ENCODE measurements around the gene ADISSP. TPM values are rescaled to one million over a fixed set of nuclear protein-coding genes. Genes with fewer than 3 reads are reported as not detected.

The ADISSP gene
- 10 to 100 TPM; 40.7 to 66.0 TPM for total RNA-seq

- H3K9me3 Mint-ChIP-seq, result no peaks in the 10 kb centered on the region
- ATAC-seq (replicated peaks), result peak; percentile 94
- no peaks in the 10 kb centered on the region for H3K36me3 Mint-ChIP-seq (ENCODE audit: low read depth)
- no peaks in the 10 kb centered on the region for H3K27me3 Mint-ChIP-seq
- H3K27ac Mint-ChIP-seq, result peak within 1 kb of the TSS; percentile 94
- H3K4me1 Mint-ChIP-seq, result peaks cover 12% of the 10 kb centered on the region
- H3K4me3 Mint-ChIP-seq, result peak within 1 kb of the TSS; percentile 89
Measured at GRCh38 chr20:3767427-3768341, at the start of gene ADISSP. TSS of gene ADISSP (minus strand) at chr20:3767753. CDS start at chr20:3760100, 7,653 bp downstream.

- H3K27me3 Mint-ChIP-seq, result no peaks in the 10 kb centered on the region
- no peaks in the 10 kb centered on the region for H3K9me3 Mint-ChIP-seq
- H3K4me1 Mint-ChIP-seq, result peaks cover 35% of the 10 kb centered on the region
- H3K36me3 Mint-ChIP-seq (ENCODE audit: low read depth), result peaks cover 8% of the 10 kb centered on the region
- H3K4me3 Mint-ChIP-seq, result peak overlapping the region; percentile 72
- H3K27ac Mint-ChIP-seq, result peak overlapping the region; percentile 63
- ATAC-seq (replicated peaks), result no peak
Measured at GRCh38 chr20:3815703-3816315, 48.3 kb upstream of the ADISSP start.

- no peak for ATAC-seq (replicated peaks)
- H3K27me3 Mint-ChIP-seq, result no peaks in the 10 kb centered on the region
- H3K4me3 Mint-ChIP-seq, result peak overlapping the region; percentile 72
- H3K36me3 Mint-ChIP-seq (ENCODE audit: low read depth), result peaks cover 8% of the 10 kb centered on the region
- no peaks in the 10 kb centered on the region for H3K9me3 Mint-ChIP-seq
- peak overlapping the region; percentile 63 for H3K27ac Mint-ChIP-seq
- peaks cover 35% of the 10 kb centered on the region for H3K4me1 Mint-ChIP-seq
Measured at GRCh38 chr20:3814928-3815495, 47.5 kb upstream of the ADISSP start.

- Mint-ChIP-seq H3K4me3 (peak overlapping the region; percentile 96), H3K9me3 (no peaks in the 10 kb centered on the region), H3K27ac (peak overlapping the region; percentile 98), H3K4me1 (peaks cover 35% of the 10 kb centered on the region), H3K36me3 (ENCODE audit: low read depth) (peaks cover 8% of the 10 kb centered on the region), H3K27me3 (no peaks in the 10 kb centered on the region)
- ATAC-seq (replicated peaks), result peak; percentile 45
Measured at GRCh38 chr20:3813848-3814581, 46.5 kb upstream of the ADISSP start.

- Mint-ChIP-seq H3K9me3 (no peaks in the 10 kb centered on the region), H3K27me3 (no peaks in the 10 kb centered on the region), H3K4me1 (peaks cover 35% of the 10 kb centered on the region), H3K4me3 (peak overlapping the region; percentile 96), H3K27ac (peak overlapping the region; percentile 98), H3K36me3 (ENCODE audit: low read depth) (peaks cover 8% of the 10 kb centered on the region)
- no peak for ATAC-seq (replicated peaks)
Measured at GRCh38 chr20:3812975-3813847, 45.7 kb upstream of the ADISSP start.

DNA sequence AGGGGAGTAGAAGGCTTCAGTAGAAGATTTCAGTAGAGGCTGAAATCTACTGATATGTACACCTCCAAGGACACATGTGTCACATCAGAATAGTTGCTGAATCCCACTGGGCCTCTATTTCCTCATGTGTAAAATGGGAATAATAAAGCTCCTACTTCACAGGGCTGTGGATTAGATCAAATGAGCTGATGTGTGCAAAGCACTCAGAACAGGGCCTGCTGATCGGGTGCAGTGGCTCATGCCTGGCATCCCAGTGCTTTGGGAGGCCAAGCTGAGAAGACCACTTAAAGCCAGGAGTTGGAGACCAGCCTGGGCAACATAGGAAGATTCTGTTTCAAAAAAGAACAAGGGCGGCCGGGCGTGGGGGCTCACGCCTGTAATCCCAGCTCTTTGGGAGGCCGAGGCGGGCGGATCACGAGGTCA, 44.7 kb upstream of the ADISSP start:
- Mint-ChIP-seq H3K9me3 (no peaks in the 10 kb centered on the region), H3K27me3 (no peaks in the 10 kb centered on the region), H3K4me3 (peak overlapping the region; percentile 96), H3K4me1 (peaks cover 36% of the 10 kb centered on the region), H3K36me3 (ENCODE audit: low read depth) (peaks cover 8% of the 10 kb centered on the region), H3K27ac (peak overlapping the region; percentile 98)
- ATAC-seq (replicated peaks), result no peak

- Mint-ChIP-seq H3K27me3 (no peaks in the 10 kb centered on the region), H3K27ac (peak overlapping the region; percentile 98), H3K9me3 (no peaks in the 10 kb centered on the region), H3K4me1 (peaks cover 38% of the 10 kb centered on the region), H3K4me3 (peak overlapping the region; percentile 96), H3K36me3 (ENCODE audit: low read depth) (peaks cover 10% of the 10 kb centered on the region)
- ATAC-seq (replicated peaks), result peak; percentile 92
Measured at GRCh38 chr20:3811467-3812258, 44.1 kb upstream of the ADISSP start.

GRCh38 chr20:3808544-3808943, 41.0 kb upstream of the ADISSP start:
- peaks cover 20% of the 10 kb centered on the region for H3K4me1 Mint-ChIP-seq
- H3K9me3 Mint-ChIP-seq, result no peaks in the 10 kb centered on the region
- no peak overlapping the region for H3K27ac Mint-ChIP-seq
- no peak overlapping the region for H3K4me3 Mint-ChIP-seq
- ATAC-seq (replicated peaks), result no peak
- peaks cover 41% of the 10 kb centered on the region for H3K36me3 Mint-ChIP-seq (ENCODE audit: low read depth)
- H3K27me3 Mint-ChIP-seq, result no peaks in the 10 kb centered on the region

GRCh38 chr20:3804781-3805180, 37.2 kb upstream of the ADISSP start:
- no peaks in the 10 kb centered on the region for H3K9me3 Mint-ChIP-seq
- H3K4me3 Mint-ChIP-seq, result no peak overlapping the region
- no peaks in the 10 kb centered on the region for H3K27me3 Mint-ChIP-seq
- H3K36me3 Mint-ChIP-seq (ENCODE audit: low read depth), result peaks cover 69% of the 10 kb centered on the region
- peak overlapping the region; percentile 56 for H3K27ac Mint-ChIP-seq
- peaks cover 23% of the 10 kb centered on the region for H3K4me1 Mint-ChIP-seq
- no peak for ATAC-seq (replicated peaks)

DNA sequence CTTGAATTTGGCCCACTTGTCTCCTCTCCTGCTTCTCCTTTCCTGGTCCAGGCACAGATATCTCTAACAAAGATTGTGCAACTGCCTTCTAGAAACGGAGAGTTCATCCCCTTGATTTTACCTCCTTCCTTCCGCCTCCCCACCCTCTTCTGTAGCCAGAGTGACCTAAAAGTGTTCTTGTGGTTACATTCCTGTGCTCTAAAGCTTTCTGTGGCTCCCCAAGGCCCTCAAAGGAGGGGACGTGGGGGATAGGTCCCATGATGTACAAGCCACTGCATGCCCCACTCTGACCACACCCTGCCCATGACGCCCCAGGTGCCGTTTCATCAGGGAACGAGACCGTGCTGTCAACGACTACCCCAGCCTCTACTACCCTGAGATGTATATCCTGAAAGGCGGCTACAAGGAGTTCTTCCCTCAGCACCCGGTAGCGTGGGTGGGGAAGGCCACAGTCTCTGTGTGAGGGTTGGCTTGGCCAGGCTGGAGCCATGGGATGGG, 36.8 kb upstream of the ADISSP start:
- H3K4me3 Mint-ChIP-seq, result no peak overlapping the region
- no peaks in the 10 kb centered on the region for H3K9me3 Mint-ChIP-seq
- peaks cover 73% of the 10 kb centered on the region for H3K36me3 Mint-ChIP-seq (ENCODE audit: low read depth)
- ATAC-seq (replicated peaks), result no peak
- H3K27me3 Mint-ChIP-seq, result no peaks in the 10 kb centered on the region
- H3K27ac Mint-ChIP-seq, result peak overlapping the region; percentile 4
- H3K4me1 Mint-ChIP-seq, result peaks cover 25% of the 10 kb centered on the region

DNA sequence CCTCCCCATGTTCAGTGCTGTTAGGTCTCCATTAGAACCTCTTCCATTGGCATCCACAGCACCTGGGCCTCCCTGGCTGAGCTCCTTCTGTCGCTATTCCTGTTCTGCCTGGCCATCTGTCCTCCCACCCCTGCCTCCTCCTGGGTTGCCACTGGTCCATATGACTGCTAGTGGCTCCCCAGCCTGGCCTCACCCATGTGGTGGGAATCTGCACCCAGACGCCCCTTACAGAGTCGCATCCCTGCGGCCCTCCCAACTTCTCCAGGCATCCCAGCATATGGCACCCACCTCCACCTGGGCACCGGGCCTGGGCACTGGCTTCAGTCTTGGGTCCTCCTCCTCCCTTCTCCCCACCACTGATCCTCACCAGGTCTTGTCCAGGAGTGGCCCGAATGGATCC, 36.3 kb upstream of the ADISSP start:
- H3K27ac Mint-ChIP-seq, result peak overlapping the region; percentile 28
- peaks cover 29% of the 10 kb centered on the region for H3K4me1 Mint-ChIP-seq
- H3K4me3 Mint-ChIP-seq, result no peak overlapping the region
- H3K9me3 Mint-ChIP-seq, result no peaks in the 10 kb centered on the region
- no peaks in the 10 kb centered on the region for H3K27me3 Mint-ChIP-seq
- H3K36me3 Mint-ChIP-seq (ENCODE audit: low read depth), result peaks cover 78% of the 10 kb centered on the region
- no peak for ATAC-seq (replicated peaks)

GRCh38 chr20:3803289-3803688, 35.7 kb upstream of the ADISSP start:
- ATAC-seq (replicated peaks), result no peak
- Mint-ChIP-seq H3K9me3 (no peaks in the 10 kb centered on the region), H3K27me3 (no peaks in the 10 kb centered on the region), H3K36me3 (ENCODE audit: low read depth) (peaks cover 83% of the 10 kb centered on the region), H3K4me3 (no peak overlapping the region), H3K4me1 (peaks cover 34% of the 10 kb centered on the region), H3K27ac (peak overlapping the region; percentile 98)
